ENCODE data around the gene MCM10. TPM values are rescaled to one million over a fixed set of nuclear protein-coding genes. Genes with fewer than 3 reads are reported as not detected.

The MCM10 gene
- total RNA-seq, 4 donors from 2014 or later: 0.36 to 1.7 (median 1.2) TPM

GRCh38 chr10:13167568-13167967 is 6.2 kb downstream of the MCM10 start:
- no peaks in the 10 kb centered on the region for H3K36me3 ChIP-seq
- H3K27me3 ChIP-seq: no peaks in the 10 kb centered on the region
- 95% methylated on average over 7 of the region's 7 CpGs for WGBS
- no peak overlapping the region for H3K4me3 ChIP-seq
- no peaks in the 10 kb centered on the region for H3K4me1 ChIP-seq
- no peaks in the 10 kb centered on the region for H3K9me3 ChIP-seq
- TF ChIP-seq EP300 (IDR thresholded peaks at IDR 0.05): no peak
- no peak for DNase-seq (ENCODE audit: low spot score in 2 of 2)
- no peak overlapping the region for H3K27ac ChIP-seq

GRCh38 chr10:13168781-13169180 is 7.4 kb downstream of the MCM10 start:
- DNase-seq (ENCODE audit: low spot score in 2 of 2): no peak
- no peaks in the 10 kb centered on the region for H3K9me3 ChIP-seq
- H3K27me3 ChIP-seq: no peaks in the 10 kb centered on the region
- no peaks in the 10 kb centered on the region for H3K36me3 ChIP-seq
- TF ChIP-seq EP300 (IDR thresholded peaks at IDR 0.05) (no peak), POLR2A (IDR thresholded peaks at IDR 0.05) (no peak), CTCF (IDR thresholded peaks at IDR 0.05) (no peak), POLR2AphosphoS5 (IDR thresholded peaks at IDR 0.05) (no peak)
- no peaks in the 10 kb centered on the region for H3K4me1 ChIP-seq
- 85% methylated on average over 6 of the region's 6 CpGs for WGBS
- H3K4me3 ChIP-seq: no peak overlapping the region
- H3K27ac ChIP-seq: no peak overlapping the region

- no peak overlapping the region for H3K4me3 ChIP-seq
- TF ChIP-seq EP300 (IDR thresholded peaks at IDR 0.05): no peak
- no peak for TF ChIP-seq POLR2AphosphoS5 (IDR thresholded peaks at IDR 0.05)
- TF ChIP-seq CTCF (IDR thresholded peaks at IDR 0.05): no peak
- no peak for TF ChIP-seq POLR2A (IDR thresholded peaks at IDR 0.05)
- DNase-seq (ENCODE audit: low spot score in 2 of 2): no peak
- WGBS: 97% methylated on average over 2 of the region's 2 CpGs
- no peaks in the 10 kb centered on the region for H3K27me3 ChIP-seq
- no peak overlapping the region for H3K27ac ChIP-seq
- H3K36me3 ChIP-seq: no peaks in the 10 kb centered on the region
- H3K4me1 ChIP-seq: no peaks in the 10 kb centered on the region
- H3K9me3 ChIP-seq: no peaks in the 10 kb centered on the region
These were observed 12.3 kb downstream of the MCM10 start for GRCh38 chr10:13173616-13174015.

GRCh38 chr10:13180788-13181187 is 19.4 kb downstream of the MCM10 start:
- Histone ChIP-seq H3K9me3 (no peaks in the 10 kb centered on the region), H3K4me3 (no peak overlapping the region), H3K4me1 (no peaks in the 10 kb centered on the region), H3K27me3 (no peaks in the 10 kb centered on the region), H3K27ac (no peak overlapping the region), H3K36me3 (no peaks in the 10 kb centered on the region)
- no peak for DNase-seq (ENCODE audit: low spot score in 2 of 2)
- 96% methylated on average over 4 of the region's 4 CpGs for WGBS
- no peak for TF ChIP-seq POLR2A (IDR thresholded peaks at IDR 0.05)
- TF ChIP-seq CTCF (IDR thresholded peaks at IDR 0.05): no peak
- no peak for TF ChIP-seq POLR2AphosphoS5 (IDR thresholded peaks at IDR 0.05)
- no peak for TF ChIP-seq EP300 (IDR thresholded peaks at IDR 0.05)

GRCh38 chr10:13182424-13182823 is 21.1 kb downstream of the MCM10 start:
- 93% methylated on average over 1 of the region's 1 CpG for WGBS
- TF ChIP-seq POLR2AphosphoS5 (IDR thresholded peaks at IDR 0.05): no peak
- TF ChIP-seq EP300 (IDR thresholded peaks at IDR 0.05): no peak
- TF ChIP-seq CTCF (IDR thresholded peaks at IDR 0.05): no peak
- no peak for TF ChIP-seq POLR2A (IDR thresholded peaks at IDR 0.05)
- no peak overlapping the region for H3K27ac ChIP-seq

GRCh38 chr10:13183625-13184024 is 22.3 kb downstream of the MCM10 start:
- Histone ChIP-seq H3K36me3 (no peaks in the 10 kb centered on the region), H3K4me1 (no peaks in the 10 kb centered on the region), H3K27me3 (no peaks in the 10 kb centered on the region), H3K4me3 (no peak overlapping the region), H3K27ac (no peak overlapping the region), H3K9me3 (no peaks in the 10 kb centered on the region)
- no peak for TF ChIP-seq EP300 (IDR thresholded peaks at IDR 0.05)
- TF ChIP-seq POLR2A (IDR thresholded peaks at IDR 0.05): no peak
- TF ChIP-seq POLR2AphosphoS5 (IDR thresholded peaks at IDR 0.05): no peak
- no peak for TF ChIP-seq CTCF (IDR thresholded peaks at IDR 0.05)
- DNase-seq (ENCODE audit: low spot score in 2 of 2): no peak
- WGBS: 94% methylated on average over 5 of the region's 5 CpGs

More at GRCh38 chr10:13182424-13182823, 21.1 kb downstream of the MCM10 start:
- no peak for DNase-seq (ENCODE audit: low spot score in 2 of 2)
- Histone ChIP-seq H3K9me3 (no peaks in the 10 kb centered on the region), H3K4me1 (no peaks in the 10 kb centered on the region), H3K36me3 (no peaks in the 10 kb centered on the region), H3K4me3 (no peak overlapping the region), H3K27me3 (no peaks in the 10 kb centered on the region)
